MM.1S (cell line): ENCODE results near the gene ZC3H4.

ENCODE experiments used
- CTCF ChIP-seq: fragments of 300-600 bp; sonication (generic); IDR thresholded peaks from 2 replicates; pipeline ENCODE4 v1.5.1; 2016; ENCODE audit warnings: antibody characterized with exemption, low read length, mixed read lengths
- EZH2 ChIP-seq: fragments of 300-600 bp; sonication (generic); optimal IDR thresholded peaks from 2 replicates; pipeline ENCODE3; 2017; ENCODE audit warnings: low read depth, mild to moderate bottlenecking, antibody characterized with exemption, low read length, mixed read lengths
- EZH2phosphoT487 ChIP-seq: fragments of 300-600 bp; sonication (generic); IDR thresholded peaks from 2 replicates; pipeline ENCODE4 v1.6.1; 2018; ENCODE audit warnings: antibody characterized with exemption, low read length

- TF ChIP-seq EZH2 (no peak), CTCF (no peak), EZH2phosphoT487 (no peak)
Measured at GRCh38 chr19:47073574-47073973, 40.0 kb downstream of the ZC3H4 start.
